Kidney (tissue), 14 donors: ENCODE data around the gene UBL7. TPM values are rescaled to one million over a fixed set of nuclear protein-coding genes. Genes with fewer than 3 reads are reported as not detected.

Experiments
- DNase-seq, 5 donors: peaks; one replicate each; pipeline ENCODE4 v3.0.0-alpha.2; 2013 to 2020
- FAIRE-seq: peaks from 2 replicates; lab custom pipeline; 2012; peaks lifted over from hg19 to GRCh38; lab: Jason Lieb, UNC
- H3K27ac ChIP-seq, 2 donors: one replicate each; pipeline ENCODE4 v1.7.0; 2013; ENCODE audit warnings: low read depth in 2 of 2, low read length in 2 of 2, inconsistent platforms in 1 of 2
- H3K27me3 ChIP-seq: one replicate; pipeline ENCODE4 v1.7.1; 2013; ENCODE audit warnings: low read length, inconsistent platforms; ENCODE audit not compliant: control insufficient read depth, insufficient read depth
- H3K36me3 ChIP-seq, 3 donors: one replicate each; pipeline versions ENCODE4 v1.7.0 to v1.7.1; 2013; ENCODE audit warnings: low read length in 3 of 3, control low read depth in 1 of 3, inconsistent platforms in 1 of 3; ENCODE audit not compliant: insufficient read depth in 3 of 3, control insufficient read depth in 2 of 3
- H3K4me1 ChIP-seq, 3 donors: one replicate each; pipeline versions ENCODE4 v1.7.0 to v1.7.1; 2013; ENCODE audit warnings: low read length in 3 of 3, inconsistent platforms in 1 of 3, low read depth in 1 of 3; ENCODE audit not compliant: control insufficient read depth in 2 of 3, insufficient read depth in 2 of 3
- H3K4me3 ChIP-seq, 3 donors: one replicate each; pipeline versions ENCODE4 v1.7.0 to v1.8.1; 2013; ENCODE audit warnings: low read length in 3 of 3, control low read depth in 1 of 3, inconsistent platforms in 1 of 3
- H3K9ac ChIP-seq, 3 donors: one replicate each; pipeline versions ENCODE4 v1.7.0 to v1.7.1; 2013; ENCODE audit warnings: low read length in 3 of 3, control low read depth in 1 of 3, inconsistent platforms in 1 of 3
- H3K9me3 ChIP-seq, 3 donors: one replicate each; pipeline versions ENCODE4 v1.7.0 to v1.7.1; 2013; ENCODE audit warnings: low read length in 3 of 3, control low read depth in 1 of 3, inconsistent platforms in 1 of 3; ENCODE audit not compliant: control insufficient read depth in 2 of 3, insufficient read depth in 1 of 3
- intact Hi-C: fragments of 100-400 bp; cut with DNase I; formaldehyde crosslinking; loops from one replicate; pipeline ENCODE4 v1.11.1; 2022
- polyA plus RNA-seq: library from polyadenylated mRNA; stranded (reverse); fragments of 350-450 nt; fragmentation: Illumina TruSeq; extraction: RNeasy Lipid Tissue Mini Kit (QIAGEN cat#74804); gene quantifications from one replicate; pipeline ENCODE4 v1.2.3, GENCODE V29; 2014; ENCODE audit warnings: low read depth, low replicate concordance; ENCODE audit not compliant: insufficient read depth
- total RNA-seq: library from RNA; stranded (reverse); fragmentation: NEBNext Ultra II Directional; extraction: Animal tissue kit (Norgen Biotek cat#: 25700); gene quantifications from one replicate; pipeline ENCODE4 v1.2.1, GENCODE V29; 2021
- TF ChIP-seq, protein P1 (sequence below): IDR thresholded peaks from 3 replicates; pipeline ENCODE4 v1.5.1; 2012; ENCODE audit warnings: mild to moderate bottlenecking, moderate library complexity, borderline replicate concordance; ENCODE audit not compliant: insufficient read depth; ENCODE audit errors: extremely low read depth
- donor health status: control.
- donor health status: control.
- donor health status: control.
- donor health status: control.
- donor health status: control.
- donor health status: DM: yes; HTN: yes; CAD: no.
- donor health status: Normal renal cell carcinoma (clear cell type).

Gene UBL7
- total and polyA plus RNA-seq, 2 donors from 2014 or later = 32.9 to 75.8 TPM

DNA sequence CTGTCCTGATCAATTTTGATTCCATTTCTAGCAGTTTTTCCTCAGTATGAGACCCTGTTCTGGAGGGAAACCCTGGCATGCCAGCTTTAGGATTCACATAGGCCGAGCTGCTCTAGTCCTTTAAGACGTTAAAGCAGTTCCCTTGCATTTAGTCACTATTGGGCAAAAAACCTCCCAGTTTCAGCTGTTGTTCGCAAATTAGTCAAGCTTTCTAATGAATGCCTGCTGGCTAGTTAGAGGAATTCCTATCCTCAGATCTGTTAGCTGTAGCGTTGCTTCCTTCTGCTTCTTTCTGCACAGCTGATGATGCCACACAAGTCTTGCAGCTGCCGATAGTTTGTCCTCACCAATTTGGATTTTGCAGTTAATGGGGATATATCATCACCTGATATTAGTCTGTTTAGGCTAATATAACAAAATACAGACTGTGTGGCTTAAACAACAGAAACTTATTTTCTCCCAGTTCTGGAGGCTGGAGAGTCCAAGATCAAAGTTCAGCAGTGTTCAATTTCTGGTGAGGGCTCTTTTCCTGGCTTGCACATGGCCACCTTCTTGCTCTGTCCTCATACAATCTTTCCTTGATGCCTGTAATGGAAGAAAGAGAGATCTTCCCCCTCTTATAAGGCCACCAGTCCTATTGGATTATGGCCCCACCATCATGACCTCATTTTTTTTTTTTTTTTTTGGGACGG lies 7.5 kb upstream of the UBL7 start:
- Histone ChIP-seq H3K36me3 (no peaks in the 10 kb centered on the region), H3K9ac (no peak overlapping the region), H3K4me1 (no peaks in the 10 kb centered on the region), H3K9me3 (no peaks in the 10 kb centered on the region), H3K4me3 (no peak overlapping the region), H3K27me3 (no peaks in the 10 kb centered on the region), H3K27ac (no peak overlapping the region)
- DNase-seq (no peak), FAIRE-seq (no peak)
- intact Hi-C loops = no loop called here
- TF ChIP-seq, protein P1, sequence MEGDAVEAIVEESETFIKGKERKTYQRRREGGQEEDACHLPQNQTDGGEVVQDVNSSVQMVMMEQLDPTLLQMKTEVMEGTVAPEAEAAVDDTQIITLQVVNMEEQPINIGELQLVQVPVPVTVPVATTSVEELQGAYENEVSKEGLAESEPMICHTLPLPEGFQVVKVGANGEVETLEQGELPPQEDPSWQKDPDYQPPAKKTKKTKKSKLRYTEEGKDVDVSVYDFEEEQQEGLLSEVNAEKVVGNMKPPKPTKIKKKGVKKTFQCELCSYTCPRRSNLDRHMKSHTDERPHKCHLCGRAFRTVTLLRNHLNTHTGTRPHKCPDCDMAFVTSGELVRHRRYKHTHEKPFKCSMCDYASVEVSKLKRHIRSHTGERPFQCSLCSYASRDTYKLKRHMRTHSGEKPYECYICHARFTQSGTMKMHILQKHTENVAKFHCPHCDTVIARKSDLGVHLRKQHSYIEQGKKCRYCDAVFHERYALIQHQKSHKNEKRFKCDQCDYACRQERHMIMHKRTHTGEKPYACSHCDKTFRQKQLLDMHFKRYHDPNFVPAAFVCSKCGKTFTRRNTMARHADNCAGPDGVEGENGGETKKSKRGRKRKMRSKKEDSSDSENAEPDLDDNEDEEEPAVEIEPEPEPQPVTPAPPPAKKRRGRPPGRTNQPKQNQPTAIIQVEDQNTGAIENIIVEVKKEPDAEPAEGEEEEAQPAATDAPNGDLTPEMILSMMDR = no peak

DNA sequence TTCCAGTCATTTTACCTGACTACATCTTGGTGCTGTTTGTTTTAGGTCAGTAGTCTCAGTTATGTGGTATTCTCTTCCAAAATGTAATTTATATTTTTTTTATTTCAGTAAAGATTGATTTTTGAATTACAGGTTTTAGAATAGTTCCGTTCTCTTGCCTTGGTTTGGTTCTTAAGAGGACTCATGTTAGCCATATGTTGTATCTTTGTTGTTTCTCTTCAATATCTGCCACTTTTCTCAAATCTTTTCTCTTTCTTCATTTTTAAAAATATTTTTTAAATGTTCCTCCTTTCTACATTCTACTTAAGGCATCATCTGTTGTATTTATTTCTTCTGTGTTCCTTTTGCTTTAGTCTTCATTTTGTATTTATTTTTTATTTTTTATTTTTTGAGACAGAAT lies 5.6 kb upstream of the UBL7 start:
- intact Hi-C loops = no loop called here

DNA sequence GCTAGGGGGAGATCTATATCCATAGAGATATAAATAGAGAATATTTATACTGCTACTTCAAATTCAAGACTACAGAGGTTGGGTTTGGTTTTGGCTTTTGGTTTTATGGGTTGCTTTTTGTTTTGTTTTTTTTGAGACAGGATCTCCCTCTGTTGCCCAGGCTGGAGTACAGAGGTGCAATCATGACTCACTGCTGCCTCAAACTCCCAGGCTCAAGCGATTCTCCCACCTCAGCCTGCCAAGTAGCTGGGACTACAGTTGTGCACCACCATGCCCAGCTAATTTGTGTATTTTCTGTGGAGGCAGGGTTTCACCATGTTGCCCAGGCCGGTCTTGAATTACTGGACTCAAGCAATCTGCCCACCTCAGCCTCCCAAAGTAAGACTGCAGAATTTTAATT lies 3.9 kb upstream of the UBL7 start:
- no peaks in the 10 kb centered on the region for H3K27me3 ChIP-seq
- H3K9ac ChIP-seq = no peak overlapping the region
- peaks cover 0 to 10% (median 0%) of the 10 kb centered on the region in 3 donors for H3K4me1 ChIP-seq
- no peaks in the 10 kb centered on the region for H3K36me3 ChIP-seq
- FAIRE-seq (no peak), DNase-seq (no peak)
- TF ChIP-seq, protein P1 = no peak
- intact Hi-C loops = no loop called here
- H3K27ac ChIP-seq = no peak overlapping the region
- no peak overlapping the region for H3K4me3 ChIP-seq
- no peaks in the 10 kb centered on the region for H3K9me3 ChIP-seq

More for the DNA sequence above, 5.6 kb upstream of the UBL7 start:
- FAIRE-seq = no peak
- Histone ChIP-seq H3K36me3 (no peaks in the 10 kb centered on the region), H3K27ac (no peak overlapping the region), H3K9ac (no peak overlapping the region), H3K9me3 (no peaks in the 10 kb centered on the region), H3K27me3 (no peaks in the 10 kb centered on the region), H3K4me1 (peaks cover 0 to 4% (median 0%) of the 10 kb centered on the region in 3 donors), H3K4me3 (no peak overlapping the region)
- TF ChIP-seq, protein P1 = no peak
- no peak for DNase-seq
